HUES48 (cell line): ENCODE data around the gene AUTS2.

Source experiments
- H3K27ac ChIP-seq: one replicate; pipeline ENCODE4 v1.7.0; 2013; ENCODE audit warnings: low read depth, low read length, inconsistent platforms
- H3K27me3 ChIP-seq: 2 replicates; pipeline ENCODE4 v1.6.1; 2013; ENCODE audit warnings: mild to moderate bottlenecking, low read length; ENCODE audit not compliant: control insufficient read depth, insufficient read depth
- H3K36me3 ChIP-seq: 2 replicates; pipeline ENCODE4 v1.6.1; 2013; ENCODE audit warnings: low read length; ENCODE audit not compliant: control insufficient read depth, insufficient read depth
- H3K4me1 ChIP-seq: 2 replicates; pipeline ENCODE4 v1.6.1; 2013; ENCODE audit warnings: mild to moderate bottlenecking, low read length; ENCODE audit not compliant: control insufficient read depth, insufficient read depth
- H3K4me3 ChIP-seq: 2 replicates; pipeline ENCODE4 v1.5.1; 2013; ENCODE audit warnings: mild to moderate bottlenecking, low read depth, low read length
- H3K9ac ChIP-seq: 2 replicates; pipeline ENCODE4 v1.6.1; 2013; ENCODE audit warnings: mild to moderate bottlenecking, low read depth, low read length, moderate library complexity
- H3K9me3 ChIP-seq: 2 replicates; pipeline ENCODE4 v1.6.1; 2013; ENCODE audit warnings: low read length; ENCODE audit not compliant: control insufficient read depth, insufficient read depth

AUTS2 gene

DNA sequence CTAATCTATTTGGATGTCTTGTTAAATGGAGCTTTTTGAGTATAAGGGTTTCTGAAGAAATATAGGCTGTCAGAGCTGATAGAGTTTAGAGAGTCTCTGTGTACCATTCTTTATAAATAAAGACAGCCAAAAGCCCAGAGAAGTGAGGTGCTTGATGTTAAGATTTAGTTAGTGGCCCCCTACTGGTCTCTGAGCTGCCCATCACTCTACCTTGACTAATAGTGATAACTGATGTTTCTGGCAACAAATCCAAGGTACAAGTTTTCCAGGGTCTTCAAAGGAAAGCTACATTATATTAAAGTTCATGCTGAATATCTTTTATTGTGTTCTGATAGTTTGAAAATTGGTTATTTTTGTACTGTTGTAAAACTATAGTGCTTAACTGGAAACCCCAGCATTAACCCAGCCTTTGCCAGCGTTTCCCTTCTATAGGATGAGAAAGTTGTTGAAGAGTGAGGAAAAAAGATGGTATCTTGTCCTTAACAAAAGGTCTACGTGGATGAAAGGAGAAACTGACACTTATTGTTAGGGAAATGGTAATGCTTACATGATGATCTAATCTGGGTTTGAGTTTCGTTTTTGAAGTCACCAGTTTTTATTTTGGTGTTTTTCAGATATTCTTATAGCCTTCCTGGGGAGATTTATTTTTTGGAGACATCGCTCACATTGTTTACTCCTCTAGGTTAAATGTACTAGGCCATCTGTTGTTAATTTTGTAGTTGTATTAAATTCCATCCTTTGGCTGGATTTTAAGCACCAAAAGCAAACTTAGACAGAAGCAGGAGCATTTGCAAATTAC is 79.0 kb downstream of the AUTS2 start:
- Histone ChIP-seq H3K4me3 (no peak overlapping the region), H3K36me3 (no peaks in the 10 kb centered on the region), H3K9ac (no peak overlapping the region), H3K4me1 (peaks cover 19% of the 10 kb centered on the region), H3K9me3 (no peaks in the 10 kb centered on the region), H3K27ac (no peak overlapping the region), H3K27me3 (no peaks in the 10 kb centered on the region)

DNA sequence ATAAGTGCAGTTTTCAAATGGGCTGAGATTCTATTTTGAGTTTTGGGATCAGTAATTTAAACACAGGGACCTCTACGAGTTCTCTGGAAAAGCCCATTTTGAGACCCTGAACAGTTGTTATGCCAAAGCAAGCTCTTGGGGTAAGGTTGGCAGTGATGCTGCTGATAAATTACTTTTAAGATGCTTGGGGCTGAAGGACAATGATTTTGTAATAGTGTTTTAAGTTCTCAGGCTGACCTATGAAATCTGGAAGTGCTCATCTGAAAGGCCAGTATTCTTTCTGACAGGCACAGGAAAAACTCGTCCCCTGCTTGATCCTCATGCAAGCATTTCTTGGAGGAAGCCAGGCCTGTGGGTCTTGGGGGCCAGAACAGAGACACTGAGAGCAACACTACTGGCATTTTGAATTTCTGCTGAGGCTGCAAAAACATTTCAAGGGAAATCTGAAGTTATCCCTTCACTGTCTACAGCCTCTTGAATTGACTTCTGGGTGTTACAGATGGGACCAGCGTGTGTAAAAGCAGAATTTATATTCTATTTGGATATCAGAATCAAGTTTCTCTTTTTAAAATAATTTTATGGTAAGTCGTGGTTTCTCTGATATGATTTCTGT is 79.7 kb downstream of the AUTS2 start:
- H3K4me3 ChIP-seq: no peak overlapping the region
- H3K27me3 ChIP-seq: no peaks in the 10 kb centered on the region
- H3K4me1 ChIP-seq: peaks cover 19% of the 10 kb centered on the region
- no peak overlapping the region for H3K27ac ChIP-seq
- H3K9me3 ChIP-seq: no peaks in the 10 kb centered on the region
- no peak overlapping the region for H3K9ac ChIP-seq
- H3K36me3 ChIP-seq: no peaks in the 10 kb centered on the region

DNA sequence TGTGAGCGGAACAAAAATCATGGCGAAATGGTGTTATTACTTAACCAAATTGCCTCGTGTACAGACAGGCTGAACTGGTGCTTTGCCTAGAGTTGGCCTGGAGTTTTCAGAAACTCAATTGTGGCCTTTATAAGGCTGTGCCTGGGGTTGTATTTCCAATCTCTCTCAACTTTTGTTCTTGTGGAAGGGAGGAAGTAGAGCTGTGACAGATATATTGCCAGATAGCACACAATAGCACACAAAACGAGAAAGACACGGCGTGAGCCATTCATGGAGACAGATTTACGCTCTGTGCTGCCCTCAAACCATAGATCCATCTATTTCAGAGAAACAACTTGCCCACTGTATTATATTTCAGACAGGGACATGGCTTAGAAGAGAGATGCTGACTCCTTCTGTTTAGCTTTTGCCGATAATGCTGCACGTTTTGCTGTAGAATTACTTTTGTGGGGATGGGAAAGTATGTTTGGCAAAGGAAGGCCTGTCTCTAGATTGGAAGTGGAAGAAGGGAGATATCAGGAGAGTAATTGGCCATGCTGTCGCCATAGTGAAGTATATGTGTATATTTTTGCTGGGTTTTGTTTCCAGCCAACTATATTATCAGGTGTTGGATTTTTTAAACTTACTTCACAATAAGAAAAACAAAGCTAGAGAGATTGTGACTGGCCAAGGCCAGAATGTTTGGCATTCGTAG is 80.4 kb downstream of the AUTS2 start:
- Histone ChIP-seq H3K36me3 (no peaks in the 10 kb centered on the region), H3K4me3 (no peak overlapping the region), H3K27ac (no peak overlapping the region), H3K27me3 (no peaks in the 10 kb centered on the region), H3K9me3 (no peaks in the 10 kb centered on the region), H3K9ac (no peak overlapping the region), H3K4me1 (peaks cover 23% of the 10 kb centered on the region)

DNA sequence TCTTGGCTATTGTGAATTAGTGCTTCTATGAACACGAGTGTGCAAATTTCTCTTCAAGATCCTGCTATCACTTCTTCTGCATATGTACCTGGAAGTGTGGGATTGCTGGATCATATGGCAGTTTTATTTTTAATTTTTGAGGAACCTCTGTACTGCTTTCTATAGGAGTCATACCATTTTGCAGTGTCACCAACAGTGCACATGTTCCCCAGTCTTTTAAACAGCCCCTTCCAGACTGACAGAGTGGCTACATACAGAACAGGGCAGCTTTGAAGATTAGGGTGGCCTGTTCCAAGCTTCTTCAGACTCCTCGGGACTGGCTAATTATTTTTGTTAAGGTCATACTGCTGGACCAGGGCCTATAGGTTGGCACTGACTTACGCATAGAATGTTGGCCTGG is 82.9 kb downstream of the AUTS2 start:
- Histone ChIP-seq H3K27ac (no peak overlapping the region), H3K9ac (no peak overlapping the region), H3K9me3 (no peaks in the 10 kb centered on the region), H3K36me3 (no peaks in the 10 kb centered on the region), H3K4me1 (peaks cover 23% of the 10 kb centered on the region), H3K27me3 (no peaks in the 10 kb centered on the region), H3K4me3 (no peak overlapping the region)

DNA sequence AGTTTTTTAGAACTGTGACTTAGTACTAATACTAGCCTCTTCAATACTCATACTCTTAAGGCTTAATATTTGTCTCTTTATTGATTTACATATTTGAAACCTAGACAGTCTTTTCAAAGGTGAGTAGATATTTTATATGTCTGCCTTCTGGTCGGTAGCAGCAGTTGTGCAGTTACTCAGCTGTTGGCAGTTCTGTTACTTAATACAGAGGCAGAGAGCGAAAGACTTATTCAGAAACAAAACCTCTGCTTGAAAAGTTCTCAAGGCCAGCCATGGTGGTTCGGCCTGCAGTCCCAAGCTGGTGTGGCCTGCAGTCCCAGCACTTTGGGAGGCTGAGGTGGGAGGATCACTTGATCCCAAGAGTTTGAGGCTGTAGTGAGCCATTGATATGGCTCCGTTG is 84.2 kb downstream of the AUTS2 start:
- Histone ChIP-seq H3K9me3 (no peaks in the 10 kb centered on the region), H3K9ac (no peak overlapping the region), H3K27me3 (no peaks in the 10 kb centered on the region), H3K27ac (no peak overlapping the region), H3K36me3 (no peaks in the 10 kb centered on the region), H3K4me1 (peaks cover 11% of the 10 kb centered on the region), H3K4me3 (no peak overlapping the region)

DNA sequence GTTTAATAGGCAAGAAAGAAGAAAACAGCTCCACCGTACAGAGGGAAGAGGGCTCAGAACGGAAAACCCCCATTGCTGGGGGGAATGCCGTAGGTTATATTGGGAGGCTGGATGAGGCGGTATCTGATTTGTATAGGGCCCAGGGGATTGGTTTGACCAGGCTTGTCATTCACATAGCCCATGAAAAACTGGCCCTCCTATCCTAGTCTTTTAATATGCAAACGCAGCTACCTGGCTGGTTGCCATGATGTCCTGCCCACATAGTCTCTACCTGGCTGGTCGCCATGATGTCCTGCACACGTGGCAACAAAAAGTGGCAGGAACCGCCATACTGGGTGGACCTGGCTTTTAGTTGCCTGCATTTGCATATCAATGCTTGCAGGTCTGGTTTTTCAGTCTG is 84.7 kb downstream of the AUTS2 start:
- Histone ChIP-seq H3K27ac (no peak overlapping the region), H3K4me3 (no peak overlapping the region), H3K27me3 (no peaks in the 10 kb centered on the region), H3K4me1 (peaks cover 6% of the 10 kb centered on the region; the same call in 1 of the 2 replicates), H3K9ac (no peak overlapping the region), H3K9me3 (no peaks in the 10 kb centered on the region), H3K36me3 (no peaks in the 10 kb centered on the region)

DNA sequence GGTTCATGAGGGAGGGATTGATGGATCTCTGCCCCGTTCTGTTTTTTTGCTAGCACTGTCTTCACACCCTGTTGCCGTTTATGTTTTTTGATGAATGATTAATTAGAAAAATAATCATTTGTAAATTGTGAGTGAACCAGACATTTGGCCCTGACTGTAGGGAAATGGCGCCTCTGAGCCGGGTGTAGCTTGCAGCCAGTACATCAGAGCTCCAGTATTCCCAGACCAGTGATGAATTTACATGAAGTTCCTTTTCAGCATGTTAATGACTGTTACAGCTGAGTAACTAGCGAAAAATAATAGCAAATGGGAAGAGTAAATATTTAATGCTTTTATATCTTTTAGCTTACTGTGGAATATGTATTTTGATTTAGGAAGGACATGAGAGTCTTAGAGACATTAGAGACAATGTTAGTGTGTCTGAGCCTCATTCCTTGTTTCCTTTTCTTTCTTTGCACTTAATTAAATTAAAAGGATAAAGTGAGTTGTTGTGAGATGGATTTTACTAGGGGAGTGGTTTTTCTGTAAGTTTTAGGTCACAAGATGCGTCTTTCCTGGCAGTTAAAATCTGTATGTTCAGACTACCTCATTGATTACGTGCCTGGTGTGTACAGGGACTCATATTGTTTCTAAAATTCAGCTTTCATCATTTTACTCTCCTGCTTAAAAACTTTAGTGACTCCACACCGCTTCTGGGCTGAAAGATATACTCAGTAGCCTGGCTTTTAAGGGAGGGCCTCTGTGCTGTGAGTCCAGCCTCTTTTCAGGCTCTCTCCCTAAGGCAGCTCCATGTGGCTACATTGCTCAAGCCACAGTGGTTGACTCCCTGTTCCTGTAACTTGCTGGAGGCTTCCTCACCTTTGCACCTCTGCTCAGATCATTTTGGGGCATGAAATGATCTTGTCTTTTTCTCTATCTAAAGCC is 86.4 kb downstream of the AUTS2 start:
- H3K27ac ChIP-seq: no peak overlapping the region
- H3K4me1 ChIP-seq: 0 out of 2 replicates have a peak, but pooled peaks cover 5% of the 10 kb centered on the region
- H3K27me3 ChIP-seq: no peaks in the 10 kb centered on the region
- no peak overlapping the region for H3K9ac ChIP-seq
- H3K36me3 ChIP-seq: no peaks in the 10 kb centered on the region
- H3K9me3 ChIP-seq: no peaks in the 10 kb centered on the region
- H3K4me3 ChIP-seq: no peak overlapping the region

DNA sequence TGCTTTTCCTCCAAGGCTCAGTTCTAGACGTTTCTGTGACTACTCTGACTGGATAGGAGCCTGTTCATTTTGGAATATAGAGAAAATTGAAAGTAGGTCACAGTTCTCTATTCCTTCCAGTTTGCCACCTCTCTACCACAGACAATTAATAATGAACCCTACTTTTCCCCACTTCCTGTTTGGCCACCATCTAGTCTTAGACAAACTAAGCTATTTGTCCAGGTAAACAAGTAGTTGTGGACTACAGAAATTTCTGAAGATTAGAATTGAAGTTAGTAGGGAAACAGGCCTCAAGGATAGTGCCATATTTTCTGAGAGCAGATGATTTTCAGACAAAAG is 87.0 kb downstream of the AUTS2 start:
- Histone ChIP-seq H3K27ac (no peak overlapping the region), H3K9me3 (no peaks in the 10 kb centered on the region), H3K36me3 (no peaks in the 10 kb centered on the region), H3K4me1 (0 out of 2 replicates have a peak, but pooled peaks cover 5% of the 10 kb centered on the region), H3K9ac (no peak overlapping the region), H3K27me3 (no peaks in the 10 kb centered on the region), H3K4me3 (no peak overlapping the region)

DNA sequence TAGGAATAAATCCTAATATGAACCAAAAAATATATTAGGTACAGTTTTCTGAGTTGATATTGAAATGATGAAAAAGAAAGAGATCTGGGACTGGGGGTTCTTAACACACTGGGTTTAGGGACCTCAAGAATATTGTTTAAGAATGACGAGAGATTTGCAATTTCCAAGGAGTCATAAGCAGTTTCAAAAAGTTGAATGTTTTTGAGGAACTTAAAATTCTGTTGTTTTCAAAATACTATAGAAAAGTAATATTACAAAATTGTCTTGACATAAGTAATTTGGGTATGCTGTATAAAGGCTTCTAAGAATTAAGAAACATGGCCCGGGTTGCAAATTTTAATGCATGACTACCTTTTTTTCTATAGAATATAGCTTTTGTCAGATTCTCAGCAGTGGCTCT is 88.1 kb downstream of the AUTS2 start:
- Histone ChIP-seq H3K4me1 (0 out of 2 replicates have a peak, but pooled peaks cover 5% of the 10 kb centered on the region), H3K27ac (no peak overlapping the region)

DNA sequence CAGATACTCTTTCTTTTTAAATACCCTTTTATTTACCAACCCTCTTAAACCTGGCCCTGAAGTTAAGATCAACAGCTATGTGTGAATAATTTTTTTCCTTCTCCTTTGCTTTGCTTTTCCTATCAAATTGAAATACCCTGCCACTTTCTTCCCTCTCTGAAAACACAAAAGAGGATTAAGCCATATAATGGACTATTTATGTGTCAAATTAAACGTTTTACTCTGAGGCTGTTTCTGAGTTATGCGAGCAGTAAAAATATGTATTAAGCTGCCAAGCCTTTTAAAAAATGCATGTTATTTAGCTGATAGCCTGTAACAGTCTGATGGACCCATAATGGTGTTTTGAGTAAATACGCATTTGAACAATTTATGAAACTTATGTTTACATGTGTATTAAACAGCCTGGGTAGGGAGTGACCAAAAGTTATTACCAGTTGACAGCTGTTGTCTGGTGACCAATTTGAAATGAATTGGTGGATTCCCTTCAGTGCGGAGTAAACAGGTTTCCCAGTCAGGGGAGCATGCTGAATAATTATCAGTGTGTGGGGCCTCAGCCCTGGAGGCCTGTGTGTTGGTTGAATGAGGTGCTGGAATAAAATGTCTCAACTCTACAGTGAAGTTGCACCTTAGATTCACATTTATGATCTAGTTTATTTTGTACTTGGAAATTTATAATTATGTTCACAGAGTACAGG is 89.6 kb downstream of the AUTS2 start:
- Histone ChIP-seq H3K9ac (no peak overlapping the region), H3K9me3 (no peaks in the 10 kb centered on the region), H3K4me3 (no peak overlapping the region), H3K27ac (no peak overlapping the region), H3K4me1 (0 out of 2 replicates have a peak, but pooled peaks cover 5% of the 10 kb centered on the region), H3K27me3 (no peaks in the 10 kb centered on the region), H3K36me3 (no peaks in the 10 kb centered on the region)

More for the DNA sequence above, 88.1 kb downstream of the AUTS2 start:
- Histone ChIP-seq H3K36me3 (no peaks in the 10 kb centered on the region), H3K9ac (no peak overlapping the region), H3K9me3 (no peaks in the 10 kb centered on the region), H3K27me3 (no peaks in the 10 kb centered on the region), H3K4me3 (no peak overlapping the region)
